Left renal cortex interstitium (tissue), 4 donors: Measurements from ENCODE around the gene ADARB2. TPM values are rescaled to one million over a fixed set of nuclear protein-coding genes. Genes with fewer than 3 reads are reported as not detected.
A peak's percentile ranks its signal among the peaks of the same experiment; 100 is the strongest.

Experiments used
- DNase-seq, 4 donors: peaks; one replicate each; pipeline ENCODE4 v3.0.0-alpha.2; 2013; ENCODE audit warnings: low read depth in 4 of 4, low spot score in 2 of 4, missing footprints in 1 of 4
- polyA plus RNA-seq, 4 donors: library from polyadenylated mRNA; unstranded; fragments of 120-200 nt; gene quantifications; one replicate each; pipeline ENCODE4 v1.2.1, GENCODE V29; 2013; ENCODE audit not compliant: insufficient read length in 4 of 4

Gene ADARB2
- polyA plus RNA-seq, 4 donors, result 1.2 to 2.0 (median 1.3) TPM

DNA sequence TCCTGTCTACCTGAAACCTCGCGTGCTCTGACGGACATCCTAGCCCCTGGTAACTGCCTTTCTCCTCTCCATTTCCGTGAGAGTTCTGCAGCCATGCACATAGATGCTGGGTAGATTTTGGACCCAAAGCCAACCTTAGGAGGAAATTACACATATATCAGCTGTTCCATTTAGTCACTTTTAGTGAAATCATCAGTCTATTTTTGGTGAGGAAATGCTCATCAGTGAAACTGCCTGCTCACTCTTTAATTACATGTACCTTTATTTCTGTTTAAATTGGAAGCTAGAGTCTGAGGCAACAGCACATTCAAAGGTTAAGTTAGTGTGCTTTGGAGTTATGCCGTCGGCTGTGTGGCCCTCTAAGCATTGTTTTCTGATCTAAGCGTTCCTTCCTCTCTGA, 449.8 kb downstream of the ADARB2 start:
- no peak for DNase-seq

GRCh38 chr10:1284076-1284475, 453.2 kb downstream of the ADARB2 start:
- no peak for DNase-seq

DNA sequence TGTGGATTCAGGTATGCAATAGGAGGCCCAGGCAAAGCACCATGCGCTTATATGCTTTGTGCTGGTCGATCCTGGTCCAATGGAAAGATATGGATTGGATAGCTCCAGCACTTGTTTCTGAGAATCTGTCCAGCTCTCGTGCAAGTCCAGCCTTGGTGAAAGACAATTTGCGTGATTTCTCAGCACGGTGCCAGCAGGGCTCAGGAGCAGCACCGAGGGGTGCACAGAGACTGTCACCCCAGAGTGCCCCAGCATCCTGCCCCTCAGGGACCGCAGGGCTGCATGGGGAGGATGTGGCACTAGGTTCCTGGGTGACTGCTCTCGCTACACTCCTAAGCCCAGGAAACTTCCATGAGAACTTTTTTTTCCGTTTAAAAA, 455.9 kb downstream of the ADARB2 start:
- DNase-seq, result no peak

DNA sequence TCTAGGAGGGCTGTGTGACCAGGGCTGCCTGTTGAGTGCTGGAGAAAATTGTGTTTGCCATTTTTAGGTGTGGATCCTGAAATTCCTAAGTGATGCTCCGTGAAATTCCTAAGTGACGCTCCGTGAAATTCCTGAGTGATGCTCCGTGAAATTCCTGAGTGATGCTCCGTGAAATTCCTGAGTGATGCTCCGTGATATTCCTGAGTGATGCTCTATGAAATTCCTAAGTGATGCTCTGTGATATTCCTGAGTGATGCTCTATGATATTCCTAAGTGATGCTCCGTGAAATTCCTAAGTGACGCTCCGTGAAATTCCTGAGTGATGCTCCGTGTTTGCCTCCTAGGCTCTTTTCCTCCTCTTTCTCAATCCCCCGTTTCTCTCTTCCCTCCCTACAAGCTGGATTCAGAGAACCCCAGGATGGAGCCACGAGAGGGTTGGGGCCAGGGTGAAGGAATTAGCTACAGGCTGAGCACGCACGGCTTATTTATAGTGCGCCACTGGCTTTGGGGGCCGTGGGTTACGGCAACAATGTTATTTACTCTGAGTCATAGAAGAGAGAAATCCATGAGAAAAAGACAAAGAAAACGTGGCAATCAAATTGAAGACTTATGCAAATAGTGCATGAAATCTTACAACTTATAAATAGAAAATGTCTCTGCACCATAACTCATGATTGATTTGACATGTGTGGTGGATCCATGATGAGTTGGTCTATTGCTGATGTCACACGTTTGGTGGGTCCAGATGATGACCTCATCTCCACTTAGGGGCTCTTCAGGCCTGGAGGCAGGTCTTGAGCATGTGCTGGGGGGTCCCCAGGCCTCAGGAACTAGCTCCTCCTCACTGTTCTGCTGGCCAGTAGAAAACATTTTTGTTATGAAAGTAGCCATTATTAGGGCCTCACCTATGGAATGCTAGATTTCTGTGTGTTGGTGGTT, 456.6 kb downstream of the ADARB2 start:
- DNase-seq, result no peak

DNA sequence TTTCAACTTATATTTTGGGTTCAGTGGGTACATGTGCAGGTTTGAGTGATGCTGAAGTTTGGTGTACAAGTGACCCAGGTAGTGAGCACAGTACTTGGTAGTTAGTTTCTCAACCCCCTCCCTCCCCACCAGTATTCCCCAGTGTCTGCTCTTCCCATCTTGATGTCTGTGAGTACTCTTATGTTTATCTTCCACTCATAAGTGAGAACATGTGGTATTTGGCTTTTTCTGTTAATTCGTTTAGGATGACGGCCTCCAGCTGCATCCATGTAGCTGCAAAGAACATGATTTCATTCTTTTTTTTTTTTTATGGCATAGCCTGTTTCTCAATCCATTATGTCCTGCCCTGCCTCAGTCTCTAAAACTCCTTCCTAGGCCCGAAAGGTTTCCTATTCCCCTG, 459.0 kb downstream of the ADARB2 start:
- DNase-seq, result no peak

GRCh38 chr10:1274701-1275544, 462.4 kb downstream of the ADARB2 start:
- DNase-seq, result no peak

DNA sequence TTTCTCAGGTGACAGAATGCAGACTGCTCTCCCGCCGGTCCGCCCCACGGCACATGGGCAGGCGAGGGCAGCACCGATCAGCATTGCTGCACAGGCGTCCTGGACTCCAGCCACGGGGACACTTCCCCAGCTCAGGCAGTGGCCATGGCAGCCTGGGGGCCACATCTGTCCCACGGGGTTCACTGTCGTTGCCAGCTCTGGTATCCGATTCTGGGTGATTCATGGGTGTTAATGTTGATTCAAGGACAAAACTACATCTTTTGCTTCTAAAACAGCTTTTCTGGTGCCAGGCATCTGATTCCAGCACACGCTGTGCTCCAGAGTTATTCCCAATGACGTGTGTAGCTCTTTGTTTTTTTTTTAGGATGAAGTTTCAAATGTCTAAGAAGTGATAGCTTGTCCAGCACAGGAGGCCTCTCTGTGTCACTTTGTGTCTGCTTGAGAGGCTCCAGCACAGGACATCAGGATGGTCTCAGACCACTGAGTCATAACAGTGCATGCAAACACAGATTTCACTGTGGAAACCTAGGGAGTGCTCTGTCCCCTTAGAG, 463.1 kb downstream of the ADARB2 start:
- peak in 1 of 4 donors; percentile 27 for DNase-seq

- no peak for DNase-seq
Observed at GRCh38 chr10:1273372-1274105, 463.8 kb downstream of the ADARB2 start.

DNA sequence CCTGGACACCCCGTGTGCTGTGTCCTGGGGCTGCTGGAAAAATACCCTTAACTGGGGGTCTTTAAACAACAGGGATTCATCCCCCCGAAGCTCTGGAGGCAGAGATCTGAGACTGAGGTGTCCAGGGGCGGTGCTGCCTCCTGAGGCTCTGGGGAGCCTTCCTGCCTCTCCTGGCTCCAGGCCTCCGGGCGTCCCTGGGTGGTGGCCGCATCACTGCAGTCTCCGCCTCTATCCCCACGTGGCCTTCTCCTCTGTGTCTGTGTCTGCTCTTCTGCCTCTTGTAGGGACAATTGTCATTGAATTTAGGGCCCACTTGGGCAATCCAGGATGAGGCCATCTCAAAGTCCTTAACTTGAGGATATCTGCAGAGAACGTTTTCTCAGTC, 464.6 kb downstream of the ADARB2 start:
- no peak for DNase-seq

- DNase-seq, result no peak
Observed at GRCh38 chr10:1272079-1272776, 465.1 kb downstream of the ADARB2 start.

DNA sequence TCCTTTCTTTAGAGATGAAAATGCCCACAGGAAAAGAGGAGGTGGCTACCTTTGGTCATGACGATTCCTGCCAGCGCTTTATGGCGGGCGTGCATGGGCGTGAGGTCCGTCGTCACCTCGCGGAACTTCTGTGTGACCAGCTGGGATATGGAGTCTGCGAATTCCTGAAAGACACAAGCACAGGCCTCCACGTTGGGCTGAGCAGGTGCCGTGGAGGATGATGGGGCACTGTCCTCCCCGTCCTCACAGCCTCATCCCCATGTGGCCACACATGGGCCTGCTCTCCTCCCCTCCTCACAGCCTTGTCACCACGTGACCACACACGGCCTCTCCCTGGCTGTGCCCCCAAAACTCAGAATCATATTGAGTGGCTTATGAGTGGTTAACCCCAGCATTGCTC, 466.4 kb downstream of the ADARB2 start:
- DNase-seq, result no peak

DNA sequence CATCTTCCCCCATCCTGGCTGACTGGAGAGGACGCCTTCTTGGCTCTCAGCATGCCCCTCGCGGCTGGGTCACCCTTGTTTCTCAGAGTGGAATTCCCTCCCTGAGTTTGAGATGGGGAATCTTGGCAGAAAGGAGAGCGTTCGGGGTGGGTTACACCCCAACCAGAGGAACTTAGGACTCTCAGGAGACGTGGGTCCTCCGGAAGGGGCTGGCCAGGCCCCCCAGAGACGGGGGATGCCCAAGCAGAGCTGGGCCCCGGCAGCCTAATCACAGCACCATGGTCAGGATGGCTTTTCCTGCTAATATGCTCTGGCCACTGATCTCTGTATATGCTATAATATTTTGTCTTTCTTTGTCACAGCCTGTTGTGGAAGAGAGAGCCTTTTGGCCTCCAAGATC, 466.8 kb downstream of the ADARB2 start:
- no peak for DNase-seq

GRCh38 chr10:1268831-1269230, 468.5 kb downstream of the ADARB2 start:
- DNase-seq, result no peak

GRCh38 chr10:1267568-1267967, 469.8 kb downstream of the ADARB2 start:
- DNase-seq, result no peak

DNA sequence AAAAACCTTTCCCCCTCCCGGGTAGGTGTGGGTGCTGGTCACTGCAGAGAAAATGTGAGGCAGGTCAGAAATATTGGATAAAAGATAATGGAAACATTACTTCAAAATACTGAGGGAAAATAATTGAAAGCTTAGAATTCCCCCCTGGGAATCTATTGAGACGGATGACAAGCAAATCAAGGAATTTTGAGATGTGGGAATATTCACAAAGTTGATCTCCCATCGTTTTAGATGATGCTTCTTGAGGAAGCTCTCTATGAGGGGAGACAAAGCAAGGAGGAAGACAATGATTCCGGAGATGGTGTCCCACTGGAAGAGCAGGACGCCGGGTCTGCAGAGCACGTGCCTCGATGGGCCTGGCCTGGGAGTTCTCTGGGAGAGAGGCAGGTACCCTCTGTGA, 470.2 kb downstream of the ADARB2 start:
- DNase-seq, result no peak

- no peak for DNase-seq
Observed at GRCh38 chr10:1266033-1266802, 471.1 kb downstream of the ADARB2 start.

GRCh38 chr10:1264001-1264400, 473.3 kb downstream of the ADARB2 start:
- no peak for DNase-seq

GRCh38 chr10:1257274-1257673, 480.1 kb downstream of the ADARB2 start:
- no peak for DNase-seq

GRCh38 chr10:1256432-1256725, 480.9 kb downstream of the ADARB2 start:
- no peak for DNase-seq
